GM23248 (cell line): Measurements from ENCODE around the gene AKAP12. TPM values are rescaled to one million over a fixed set of nuclear protein-coding genes. Genes with fewer than 3 reads are reported as not detected.
A peak's percentile ranks its signal among the peaks of the same experiment; 100 is the strongest.

Experiments used
- DNase-seq: peaks from one replicate; pipeline ENCODE4 v3.0.0-alpha.2; 2015
- H2AFZ ChIP-seq: fragments of 200-600 bp; sonication (generic); 2 replicates; pipeline ENCODE4 v1.6.1; 2016; ENCODE audit warnings: antibody characterized with exemption
- H3F3A ChIP-seq: fragments of 200-600 bp; sonication (generic); 2 replicates; pipeline ENCODE4 v1.6.1; 2016; ENCODE audit warnings: mild to moderate bottlenecking, antibody characterized with exemption, mixed run types; ENCODE audit not compliant: insufficient read depth
- H3K27ac ChIP-seq: fragments of 200-600 bp; sonication (generic); 2 replicates; pipeline ENCODE4 v1.5.1; 2016; ENCODE audit warnings: mild to moderate bottlenecking
- H3K27me3 ChIP-seq: fragments of 200-600 bp; sonication (generic); replicated peaks from 2 replicates; pipeline ENCODE4 v1.6.1; 2016; ENCODE audit warnings: mild to moderate bottlenecking; ENCODE audit not compliant: insufficient read depth
- H3K36me3 ChIP-seq: fragments of 200-600 bp; sonication (generic); 2 replicates; pipeline ENCODE4 v1.6.1; 2016; ENCODE audit warnings: low read depth, mild to moderate bottlenecking
- H3K4me1 ChIP-seq: fragments of 200-600 bp; sonication (generic); 2 replicates; pipeline ENCODE4 v1.6.1; 2016; ENCODE audit warnings: mild to moderate bottlenecking; ENCODE audit not compliant: insufficient read depth
- H3K4me2 ChIP-seq: fragments of 200-600 bp; sonication (generic); one replicate; pipeline ENCODE4 v1.6.1; 2016; ENCODE audit warnings: mild to moderate bottlenecking; ENCODE audit not compliant: unreplicated experiment
- H3K4me3 ChIP-seq: fragments of 200-600 bp; sonication (generic); 2 replicates; pipeline ENCODE4 v1.5.1; 2016; ENCODE audit warnings: mild to moderate bottlenecking
- H3K79me2 ChIP-seq: fragments of 200-600 bp; sonication (generic); 2 replicates; pipeline ENCODE4 v1.6.1; 2016; ENCODE audit warnings: mild to moderate bottlenecking; ENCODE audit not compliant: insufficient read depth
- H3K9ac ChIP-seq: fragments of 200-600 bp; sonication (generic); 2 replicates; pipeline ENCODE4 v1.6.1; 2016; ENCODE audit warnings: mild to moderate bottlenecking
- H3K9me2 ChIP-seq: fragments of 200-600 bp; sonication (generic); 2 replicates; pipeline ENCODE4 v1.6.1; 2016; ENCODE audit warnings: mixed run types, mild to moderate bottlenecking, moderate library complexity; ENCODE audit not compliant: insufficient read depth
- H3K9me3 ChIP-seq: fragments of 200-600 bp; sonication (generic); one replicate; pipeline ENCODE4 v1.6.1; 2017; ENCODE audit warnings: low read depth
- H4K20me1 ChIP-seq: fragments of 200-600 bp; sonication (generic); 2 replicates; pipeline ENCODE4 v1.6.0; 2016; ENCODE audit not compliant: insufficient read depth
- EZH2 ChIP-seq: fragments of 200-600 bp; sonication (generic); IDR thresholded peaks from 2 replicates; pipeline ENCODE4 v1.6.1; 2018; ENCODE audit warnings: antibody characterized with exemption, mild to moderate bottlenecking; ENCODE audit not compliant: insufficient read depth, poor library complexity, severe bottlenecking
- EZH2phosphoT487 ChIP-seq: fragments of 200-600 bp; sonication (generic); IDR thresholded peaks from 2 replicates; pipeline ENCODE4 v1.6.1; 2018; ENCODE audit warnings: antibody characterized with exemption, moderate library complexity, mild to moderate bottlenecking, low read depth; ENCODE audit not compliant: insufficient read depth
- WGBS, 2 experiments: methylation state at CpG; one replicate each; pipeline ENCODE4 v1.1.6; 2015 to 2017; ENCODE audit warnings: low lambda C conversion rate in 2 of 2, low coverage in 1 of 2; ENCODE audit errors: missing lambda C conversion rate in 2 of 2; 5-methylcytosine and 5-hydroxymethylcytosine counted together
- in situ Hi-C: fragments of 300-500 bp; cut with MboI; formaldehyde crosslinking; loops from 2 replicates; pipeline ENCODE4 v1.15.0; 2020
- polyA plus RNA-seq: library from polyadenylated mRNA; unstranded; fragments of >200 nt; fragmentation: Nextera tagmentation; extraction: Ambion mirVana; gene quantifications from 2 replicates; pipeline ENCODE4 v1.2.1, GENCODE V29; 2016
- total RNA-seq: library from RNA; depleted of rRNA; stranded (reverse); fragments of >200 nt; shearing (Covaris generic); gene quantifications from 2 replicates; pipeline ENCODE4 v1.2.3, GENCODE V29; 2014

The AKAP12 gene
- total and polyA plus RNA-seq, 2 experiments from 2014 or later: 15.7 to 24.6 TPM

DNA sequence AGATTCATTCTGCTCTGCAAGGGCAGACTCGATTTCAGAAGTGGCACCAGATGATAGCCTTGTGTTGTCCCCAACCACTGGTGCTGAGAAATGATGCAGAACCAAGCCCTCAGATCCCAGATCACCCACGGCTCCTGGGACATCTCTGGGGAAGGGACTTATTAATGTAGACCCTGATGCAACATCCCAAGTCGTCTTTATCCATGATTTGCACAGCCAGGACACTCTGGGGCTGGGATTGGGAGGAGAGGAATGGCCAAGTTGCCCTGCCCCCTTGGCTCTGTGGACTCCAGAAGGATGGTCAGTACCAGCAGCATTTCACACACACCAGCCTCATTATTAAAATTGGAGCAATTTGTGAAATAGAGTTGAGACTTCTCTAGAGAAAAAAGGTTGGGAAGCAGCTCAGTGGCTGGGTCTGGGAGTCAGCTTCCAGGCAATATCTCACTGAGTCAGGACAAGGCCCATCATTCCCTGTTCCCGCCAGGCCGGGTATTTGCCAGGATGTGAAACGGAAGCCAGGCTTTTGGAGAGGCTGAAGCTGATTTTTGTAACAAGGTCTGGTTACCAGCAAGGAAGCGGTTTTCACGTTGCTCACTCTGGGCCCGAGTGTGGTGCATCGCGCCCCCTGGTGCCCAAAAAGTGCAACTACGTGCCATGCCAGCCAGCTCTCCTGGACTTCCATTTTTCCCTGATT lies 84.2 kb downstream of the AKAP12 start:
- Histone ChIP-seq H4K20me1 (no peaks in the 10 kb centered on the region), H3K4me2 (peak overlapping the region; percentile 95), H3K4me3 (peak overlapping the region; percentile 33), H3K79me2 (peaks cover 9% of the 10 kb centered on the region; the same call in 1 of the 2 replicates), H3F3A (peaks cover 17% of the 10 kb centered on the region; the same call in 1 of the 2 replicates), H3K4me1 (peaks cover 13% of the 10 kb centered on the region; the same call in 1 of the 2 replicates), H2AFZ (peak overlapping the region; percentile 91), H3K27me3 (no peaks in the 10 kb centered on the region), H3K36me3 (no peaks in the 10 kb centered on the region), H3K9me3 (no peaks in the 10 kb centered on the region), H3K27ac (peak overlapping the region; percentile 53), H3K9me2 (no peaks in the 10 kb centered on the region), H3K9ac (peak overlapping the region; percentile 74)
- 6 to 9% methylated on average over 12 of the region's 12 CpGs for WGBS, 2 experiments
- TF ChIP-seq EZH2 (no peak), EZH2phosphoT487 (no peak)
- in situ Hi-C loops: loop anchor here (10.0 kb wide), 2 partner anchors 309 to 419 kb away; no protein-coding TSS in a partner anchor
- DNase-seq: peak; percentile 93

DNA sequence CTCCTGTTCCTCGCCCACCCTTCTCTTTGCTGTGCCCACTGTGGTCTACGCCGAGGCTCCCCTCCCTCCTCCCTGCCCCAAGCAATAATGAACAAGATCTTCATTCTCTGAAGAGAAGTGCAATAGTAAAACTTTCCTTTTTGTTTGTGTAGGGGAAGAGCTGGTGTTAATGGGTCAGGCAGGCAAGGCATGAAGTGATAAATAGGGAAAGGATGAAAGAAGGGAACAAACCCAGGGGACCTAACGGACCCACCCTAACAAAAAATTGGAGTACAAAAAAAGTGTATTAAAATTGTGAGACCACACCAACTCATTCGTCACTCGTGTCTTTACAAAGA lies 84.7 kb downstream of the AKAP12 start:
- 23 to 29% methylated on average over 6 of the region's 6 CpGs for WGBS, 2 experiments
- no peaks in the 10 kb centered on the region for H3K27me3 ChIP-seq
- in situ Hi-C loops: loop anchor here (10.0 kb wide), 2 partner anchors 310 to 420 kb away; no protein-coding TSS in a partner anchor
- no peak for DNase-seq
- H3K79me2 ChIP-seq: peaks cover 9% of the 10 kb centered on the region; the same call in 1 of the 2 replicates
- H3K4me2 ChIP-seq: peak overlapping the region; percentile 95
- no peak for TF ChIP-seq EZH2
- no peak for TF ChIP-seq EZH2phosphoT487
- H3K4me1 ChIP-seq: peaks cover 13% of the 10 kb centered on the region; the same call in 1 of the 2 replicates
- no peaks in the 10 kb centered on the region for H3K9me3 ChIP-seq
- no peaks in the 10 kb centered on the region for H3K36me3 ChIP-seq
- H3K4me3 ChIP-seq: peak overlapping the region; percentile 33
- peak overlapping the region; percentile 74; the same call in 1 of the 2 replicates for H3K9ac ChIP-seq
- H3K27ac ChIP-seq: no peak overlapping the region
- H4K20me1 ChIP-seq: no peaks in the 10 kb centered on the region
- H3F3A ChIP-seq: peaks cover 17% of the 10 kb centered on the region; the same call in 1 of the 2 replicates
- no peaks in the 10 kb centered on the region for H3K9me2 ChIP-seq
- H2AFZ ChIP-seq: peak overlapping the region; percentile 91

DNA sequence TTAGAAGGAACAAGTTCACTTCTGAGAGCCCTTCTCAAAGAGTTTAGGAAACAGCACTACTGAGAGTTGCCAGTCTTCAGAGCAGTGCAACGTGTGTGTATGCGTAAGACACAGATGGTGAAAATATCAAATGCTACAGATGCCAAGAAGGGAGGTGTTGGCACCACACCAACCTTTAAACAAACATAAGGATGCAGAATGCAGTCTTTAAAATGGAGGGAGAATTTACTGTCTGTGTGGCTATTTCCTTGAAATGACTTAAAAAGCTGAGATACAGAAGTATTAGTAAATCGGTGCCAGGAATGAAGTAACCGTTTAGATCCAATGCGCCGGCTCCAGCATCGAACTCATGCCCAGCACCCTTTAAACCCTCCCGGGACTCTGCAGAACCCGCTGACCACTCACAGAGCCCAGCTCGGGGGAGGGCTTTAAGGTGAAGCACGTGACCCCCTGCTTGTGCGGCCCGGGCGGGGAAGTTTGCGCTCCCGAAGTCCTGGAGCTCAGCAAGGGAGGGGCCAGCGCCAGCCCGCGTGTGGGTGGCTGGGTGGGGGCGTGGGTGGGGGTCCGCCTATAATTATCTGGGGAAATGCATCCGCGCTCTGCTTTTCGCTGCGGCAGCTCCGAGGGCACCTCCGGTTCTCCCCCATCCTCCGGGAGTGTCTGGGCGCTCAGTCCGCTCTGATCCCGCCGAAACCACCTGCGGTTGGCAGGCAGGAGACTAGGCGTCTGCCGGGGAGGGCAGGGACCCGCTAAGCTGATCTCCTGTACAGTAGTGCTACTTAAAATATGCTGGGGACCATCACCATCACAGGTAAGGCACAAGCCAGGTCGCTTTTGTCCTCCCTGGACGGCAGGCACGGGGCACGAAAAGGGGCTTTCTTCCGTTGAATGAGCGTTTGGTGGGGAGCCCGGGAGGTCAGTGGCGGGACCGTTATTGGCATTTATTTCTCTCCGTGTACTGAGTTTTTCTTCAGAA lies 85.6 kb downstream of the AKAP12 start:
- H2AFZ ChIP-seq: peak overlapping the region; percentile 91

More for the DNA sequence above, 85.6 kb downstream of the AKAP12 start:
- Histone ChIP-seq H3K9me2 (no peaks in the 10 kb centered on the region), H3F3A (peaks cover 17% of the 10 kb centered on the region; the same call in 1 of the 2 replicates), H4K20me1 (no peaks in the 10 kb centered on the region), H3K27me3 (no peaks in the 10 kb centered on the region), H3K36me3 (no peaks in the 10 kb centered on the region), H3K4me1 (peaks cover 18% of the 10 kb centered on the region; the same call in 1 of the 2 replicates), H3K79me2 (peaks cover 9% of the 10 kb centered on the region; the same call in 1 of the 2 replicates), H3K9me3 (no peaks in the 10 kb centered on the region), H3K4me3 (peak overlapping the region; percentile 83), H3K27ac (no peak overlapping the region; the same call in 1 of the 2 replicates), H3K4me2 (peak overlapping the region; percentile 95), H3K9ac (peak overlapping the region; percentile 74)
- DNase-seq: peak; percentile 87
- WGBS, 2 experiments: 2% methylated on average over 45 to 46 of the region's 46 CpGs
- TF ChIP-seq EZH2phosphoT487 (no peak), EZH2 (no peak)
- in situ Hi-C loops: loop anchor here (10.0 to 25.0 kb wide), 3 partner anchors 311 to 913 kb away; no protein-coding TSS in a partner anchor
